ENCODE results near the gene HOXC9. TPM values are rescaled to one million over a fixed set of nuclear protein-coding genes. Genes with fewer than 3 reads are reported as not detected.

HOXC9 gene
- total RNA-seq, 1 experiment from 2014 or later: 0.54 TPM

GRCh38 chr12:54009171-54010052 lies 9.5 kb downstream of the HOXC9 start:
- TF ChIP-seq CTCF (IDR thresholded peaks at IDR 0.05; ENCODE audit: unreplicated experiment): no peak
- no TSS peak for BruUV-seq (replicated peaks)
- peak; percentile 25 for DNase-seq
- Mint-ChIP-seq H3K36me3 (ENCODE audit: insufficient read depth, unreplicated experiment) (peaks cover 4% of the 10 kb centered on the region), H3K4me1 (ENCODE audit: low read depth, unreplicated experiment) (peaks cover 20% of the 10 kb centered on the region), H3K27me3 (ENCODE audit: unreplicated experiment) (peaks cover 100% of the 10 kb centered on the region), H3K27ac (ENCODE audit: unreplicated experiment) (no peak overlapping the region), H3K4me3 (ENCODE audit: low read depth, unreplicated experiment) (peak overlapping the region; percentile 58), H3K9me3 (ENCODE audit: low read depth, unreplicated experiment) (no peaks in the 10 kb centered on the region)
- CTCF ChIA-PET: interaction anchor here (0.6 to 2.9 kb wide), 33 partner anchors 8 to 628 kb away, joined by 3 to 31 read pairs (median 6); partner anchors contain the start of genes HOXC11, HOXC12, HOXC5 and HOXC6
- intact Hi-C loops (cut with micrococcal nuclease; ENCODE audit: unreplicated experiment): no loop called here

- Mint-ChIP-seq H3K27ac (ENCODE audit: unreplicated experiment) (no peak overlapping the region), H3K9me3 (ENCODE audit: low read depth, unreplicated experiment) (no peaks in the 10 kb centered on the region), H3K4me1 (ENCODE audit: low read depth, unreplicated experiment) (peaks cover 20% of the 10 kb centered on the region), H3K36me3 (ENCODE audit: insufficient read depth, unreplicated experiment) (peaks cover 4% of the 10 kb centered on the region), H3K27me3 (ENCODE audit: unreplicated experiment) (peaks cover 100% of the 10 kb centered on the region), H3K4me3 (ENCODE audit: low read depth, unreplicated experiment) (peak overlapping the region; percentile 58)
- TF ChIP-seq CTCF (IDR thresholded peaks at IDR 0.05; ENCODE audit: unreplicated experiment): no peak
- BruUV-seq (replicated peaks): no TSS peak
- CTCF ChIA-PET: interaction anchor here (1.1 to 2.9 kb wide), 2 partner anchors 22 to 191 kb away, joined by 4 to 31 read pairs; no protein-coding TSS in a partner anchor
- intact Hi-C loops (cut with micrococcal nuclease; ENCODE audit: unreplicated experiment): no loop called here
- DNase-seq: no peak
Measured at GRCh38 chr12:54010053-54010971, 10.4 kb downstream of the HOXC9 start.

- H3K9me3 Mint-ChIP-seq (ENCODE audit: low read depth, unreplicated experiment): no peaks in the 10 kb centered on the region
- H3K27me3 Mint-ChIP-seq (ENCODE audit: unreplicated experiment): peaks cover 97% of the 10 kb centered on the region
- peaks cover 3% of the 10 kb centered on the region for H3K36me3 Mint-ChIP-seq (ENCODE audit: insufficient read depth, unreplicated experiment)
- BruUV-seq (replicated peaks): no TSS peak
- DNase-seq: no peak
- intact Hi-C loops (cut with micrococcal nuclease; ENCODE audit: unreplicated experiment): no loop called here
- peaks cover 16% of the 10 kb centered on the region for H3K4me1 Mint-ChIP-seq (ENCODE audit: low read depth, unreplicated experiment)
- H3K27ac Mint-ChIP-seq (ENCODE audit: unreplicated experiment): no peak overlapping the region
- no peak overlapping the region for H3K4me3 Mint-ChIP-seq (ENCODE audit: low read depth, unreplicated experiment)
- CTCF ChIA-PET: interaction anchor here (0.6 to 1.1 kb wide), 2 partner anchors 21 to 283 kb away, joined by 3 to 4 read pairs; no protein-coding TSS in a partner anchor
- TF ChIP-seq CTCF (IDR thresholded peaks at IDR 0.05; ENCODE audit: unreplicated experiment): no peak
Measured at GRCh38 chr12:54010972-54011664, 11.2 kb downstream of the HOXC9 start.

Measured in Calu3 (cell line).